Measurements from ENCODE around the gene PHKB.
"Not testable (repeated sequence)": the region's sequence is repeated elsewhere in the genome, so short reads cannot be mapped to it uniquely, and the experiment has no call there.

The PHKB gene

DNA sequence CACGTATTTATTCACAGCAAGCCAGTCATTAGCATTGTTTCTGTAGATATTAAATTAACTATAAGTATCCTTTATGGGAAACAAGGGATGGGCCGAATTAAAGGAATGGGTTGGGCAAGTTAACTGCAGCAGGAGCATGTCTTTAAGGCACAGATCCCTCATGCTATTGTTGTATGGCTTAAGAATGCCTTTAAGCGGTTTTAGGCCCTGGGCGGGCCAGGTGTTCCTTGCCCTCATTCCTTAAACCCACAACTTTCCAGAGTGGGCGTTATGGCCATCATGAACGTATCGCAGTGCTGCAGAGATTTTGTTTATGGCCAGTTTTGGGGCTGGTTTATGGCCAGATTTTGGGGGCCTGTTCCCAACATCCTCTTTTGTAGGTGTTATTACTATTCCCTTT, 9.1 kb downstream of the PHKB start:
- no peak for DNase-seq (ENCODE audit: low read depth)

DNA sequence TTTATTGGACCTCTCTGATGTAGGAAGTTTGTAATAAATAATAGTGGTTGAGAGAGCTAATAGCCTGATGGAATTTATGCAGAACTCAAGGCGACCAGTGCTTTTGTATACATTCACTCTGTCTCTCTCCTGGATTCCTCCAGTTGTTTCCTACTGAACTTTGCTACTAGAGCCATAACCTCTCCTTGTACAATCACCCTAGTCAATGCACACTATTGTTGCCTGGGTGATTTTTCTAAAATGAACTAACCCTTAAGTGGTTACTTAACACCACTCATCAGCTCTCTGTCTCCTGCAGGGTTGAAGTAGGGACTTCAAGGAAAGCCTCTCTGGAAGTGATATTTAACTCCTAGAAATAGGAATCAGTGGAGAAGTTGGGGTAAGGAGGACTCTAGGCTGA, 9.7 kb downstream of the PHKB start:
- DNase-seq (ENCODE audit: low read depth), result no peak

DNA sequence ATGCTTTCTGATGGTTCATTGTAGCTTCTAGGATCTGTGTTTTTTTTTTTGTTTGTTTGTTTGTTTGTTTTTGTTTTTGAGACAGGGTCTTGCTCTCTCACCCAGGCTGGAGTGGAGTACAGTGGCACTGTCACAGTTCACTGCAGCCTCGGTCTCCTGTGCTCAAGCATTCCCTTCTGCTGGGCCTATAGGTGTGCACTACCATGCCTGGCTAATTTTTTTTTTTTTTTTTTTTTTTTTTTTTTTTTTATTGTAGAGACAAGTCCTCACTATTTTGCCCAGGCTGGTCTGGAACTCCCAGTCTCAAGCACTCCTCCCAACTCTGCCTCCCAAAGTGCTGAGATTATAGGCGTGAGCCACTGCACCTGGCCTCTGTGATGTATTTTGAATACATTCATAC, 11.9 kb downstream of the PHKB start:
- not testable (repeated sequence) for DNase-seq (ENCODE audit: low read depth)

DNA sequence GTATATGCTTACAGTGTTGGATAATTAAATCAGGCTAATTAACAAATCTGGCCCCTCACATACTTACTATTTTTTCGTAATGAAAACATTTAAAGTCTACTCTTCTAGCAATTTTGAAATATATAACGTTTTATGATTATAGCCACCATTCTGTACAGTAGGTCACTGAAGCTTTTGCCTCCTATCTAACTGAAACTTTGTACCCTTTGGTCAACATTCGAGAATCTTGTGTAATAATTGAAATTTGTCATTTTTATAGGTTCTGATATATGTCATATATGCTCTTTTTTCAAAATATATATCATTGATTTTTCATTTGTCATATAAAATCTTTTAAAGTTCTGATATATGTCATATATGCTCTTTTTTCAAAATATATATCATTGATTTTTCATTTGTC, 12.7 kb downstream of the PHKB start:
- no peak for DNase-seq (ENCODE audit: low read depth)

DNA sequence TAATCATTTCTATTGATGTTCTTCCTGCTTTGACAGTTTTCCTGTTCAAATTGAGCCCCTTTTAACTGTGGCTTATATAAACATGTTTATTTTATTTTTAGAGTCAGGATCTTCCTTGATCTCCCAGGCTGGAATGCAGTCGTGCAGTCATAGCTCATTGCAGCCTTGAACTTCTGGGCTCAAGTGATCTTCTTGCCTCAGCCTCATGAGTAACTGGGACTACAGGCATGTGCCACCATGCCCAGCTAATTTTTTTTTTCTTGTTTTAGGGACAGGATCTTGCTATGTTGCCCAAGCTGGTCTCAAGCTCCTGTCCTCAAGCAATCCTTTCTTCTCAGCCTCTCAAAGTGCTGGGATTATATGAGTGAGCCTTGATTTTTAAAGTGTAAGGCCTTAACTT, 14.7 kb downstream of the PHKB start:
- no peak for DNase-seq (ENCODE audit: low read depth)

DNA sequence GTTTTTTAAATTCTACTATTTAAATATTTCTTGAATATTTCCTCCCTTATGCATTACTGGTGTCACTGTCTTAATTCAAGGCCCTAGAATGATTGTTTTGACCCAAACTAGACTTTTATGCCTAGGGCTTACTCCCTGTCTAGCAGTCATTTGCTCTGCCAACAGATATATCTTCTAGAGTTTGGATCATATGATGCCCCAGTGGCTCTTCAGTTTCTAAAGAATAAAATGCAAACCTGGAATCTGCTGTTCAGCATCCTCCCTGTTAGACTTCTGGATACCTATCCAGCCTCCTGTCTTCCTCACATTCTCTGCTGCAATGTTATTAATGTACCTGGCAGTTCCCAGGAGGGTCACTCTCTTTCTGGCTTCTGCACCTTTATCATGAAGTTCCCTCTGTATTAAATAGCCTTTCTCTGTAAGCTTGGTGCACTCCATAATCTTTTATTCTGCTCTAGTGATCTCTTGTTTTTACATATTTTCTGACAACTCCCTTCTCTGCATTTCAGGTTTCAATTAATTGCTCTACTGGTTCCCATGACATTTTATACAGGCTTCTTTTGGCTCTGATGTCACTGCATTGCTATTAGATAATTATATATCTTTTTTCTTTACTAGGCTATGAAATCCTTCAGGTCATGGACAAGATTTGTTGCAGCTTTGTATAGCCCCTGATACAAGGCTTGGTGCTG, 15.7 kb downstream of the PHKB start:
- DNase-seq (ENCODE audit: low read depth), result no peak

DNA sequence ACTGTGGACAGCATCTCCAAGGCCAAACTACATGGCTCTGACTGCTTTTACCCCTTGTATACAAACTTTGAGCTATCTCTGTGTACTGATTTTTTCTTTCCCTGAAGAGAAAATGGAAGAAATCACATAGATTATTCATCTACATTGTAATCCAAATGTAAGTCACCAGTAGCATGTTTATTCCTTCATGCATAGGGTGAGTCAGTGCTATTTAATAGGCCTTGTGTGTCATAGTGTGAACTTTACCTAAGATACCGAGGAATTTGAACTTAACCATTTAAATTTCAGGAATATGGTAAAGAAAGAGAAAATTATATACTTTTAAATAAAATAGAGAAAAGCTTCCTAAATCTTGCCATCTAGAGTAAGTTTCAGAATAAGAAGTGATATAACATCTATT, 16.5 kb downstream of the PHKB start:
- no peak for DNase-seq (ENCODE audit: low read depth)

DNA sequence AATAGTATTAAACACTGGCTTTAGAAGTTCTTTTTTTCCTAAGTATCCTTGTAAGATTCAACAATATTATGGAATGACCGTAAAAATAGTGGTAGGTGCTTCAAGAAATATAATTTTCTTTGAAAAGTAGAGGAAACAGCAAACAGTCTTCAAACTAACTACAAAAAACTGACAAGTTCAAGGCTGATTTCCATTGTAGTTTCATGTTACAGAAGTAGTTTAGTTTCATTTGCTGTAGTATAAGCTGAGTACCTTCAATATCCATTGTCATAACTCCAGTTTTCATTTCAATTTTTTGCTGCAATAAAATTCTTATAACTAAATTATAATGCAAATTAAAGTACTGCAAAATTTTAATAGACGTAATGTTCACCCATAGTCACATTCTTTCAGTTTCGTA, 19.3 kb downstream of the PHKB start:
- no peak for DNase-seq (ENCODE audit: low read depth)

DNA sequence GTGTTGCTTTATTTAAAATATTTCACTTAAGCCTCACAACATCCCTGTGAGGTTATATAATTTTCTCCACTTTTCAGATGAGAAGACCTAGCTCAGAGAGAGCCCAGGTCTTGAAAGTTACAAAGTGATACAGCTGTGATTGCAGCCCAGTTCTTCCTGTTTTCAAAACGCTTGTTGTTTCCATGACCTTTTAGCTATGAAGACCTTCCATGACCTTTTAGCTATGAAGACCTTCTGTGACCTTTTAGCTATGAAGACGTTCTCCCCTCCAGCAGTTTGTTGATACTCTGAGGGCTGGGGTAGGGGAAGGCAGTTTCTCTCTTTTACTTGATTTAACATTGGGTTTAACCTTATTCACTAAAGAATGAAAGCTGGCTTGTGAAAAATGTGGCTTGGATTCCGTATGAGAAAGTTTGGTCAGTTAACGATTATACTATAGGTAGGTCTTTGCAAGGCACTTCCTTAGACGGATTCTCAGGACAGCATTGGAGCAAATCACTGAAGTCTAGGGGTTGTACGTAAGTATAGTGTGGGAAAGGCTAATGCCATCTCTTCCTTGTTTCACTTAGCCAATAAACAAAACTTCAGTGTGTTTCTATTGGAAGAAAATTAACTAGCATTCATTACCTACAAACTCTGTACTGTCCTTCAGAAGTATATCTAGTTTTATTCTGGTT, 20.7 kb downstream of the PHKB start:
- no peak for DNase-seq (ENCODE audit: low read depth)

DNA sequence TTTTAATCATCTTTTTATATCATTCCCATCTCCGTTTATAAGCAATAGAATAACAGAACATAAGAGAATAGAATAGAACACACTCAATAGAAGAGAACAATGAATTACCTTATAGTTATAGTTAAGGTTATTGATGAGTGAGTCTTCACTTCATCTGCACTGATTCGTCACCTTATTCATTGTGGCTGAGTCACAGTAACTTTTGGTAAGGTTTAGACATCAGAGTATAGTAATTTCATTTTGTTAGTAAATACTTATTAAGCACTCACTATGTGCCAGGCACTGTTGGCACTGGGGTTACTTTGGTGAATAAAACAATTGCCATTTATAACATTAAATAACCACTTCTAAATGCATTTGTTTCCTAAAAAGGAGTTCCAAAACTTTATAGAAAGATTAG, 22.5 kb downstream of the PHKB start:
- no peak for DNase-seq (ENCODE audit: low read depth)

DNA sequence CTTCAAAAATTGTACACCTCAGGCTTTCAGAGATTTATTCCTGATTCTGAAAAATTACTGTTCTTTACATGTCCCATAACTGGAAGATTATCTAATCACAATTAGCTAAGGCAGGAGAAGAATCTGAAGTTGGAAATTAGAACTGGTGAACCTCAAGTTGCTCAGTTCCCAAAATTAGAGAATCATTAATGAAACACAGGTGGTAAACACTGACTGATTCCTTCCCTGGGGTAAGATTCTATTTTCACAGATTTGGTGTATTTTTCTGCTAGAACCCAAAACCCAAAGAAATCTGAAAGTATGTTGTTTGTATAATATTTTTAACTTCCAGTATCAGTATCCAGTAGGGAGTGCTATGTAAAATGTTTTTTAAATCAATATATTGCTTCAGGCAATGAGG, 25.7 kb downstream of the PHKB start:
- no peak for DNase-seq (ENCODE audit: low read depth)

DNA sequence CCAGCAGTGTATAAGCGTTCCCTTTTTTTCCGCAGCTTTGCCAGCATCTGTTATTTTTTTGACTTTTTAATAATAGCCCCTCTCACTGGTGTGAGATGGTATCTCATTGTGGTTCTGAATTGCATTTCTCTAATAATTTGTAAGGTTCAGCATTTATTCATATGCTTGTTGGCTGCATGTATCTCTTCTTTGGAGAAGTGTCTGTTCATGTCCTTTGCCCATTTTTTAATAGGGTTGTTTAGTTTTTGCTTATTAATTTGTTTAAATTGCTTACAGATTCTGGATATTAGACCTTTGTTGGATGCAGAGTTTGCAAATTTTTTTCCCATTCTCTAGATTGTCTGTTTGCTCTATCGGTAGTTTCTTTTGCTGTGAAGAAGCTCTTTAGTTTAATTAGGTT, 26.9 kb downstream of the PHKB start:
- DNase-seq (ENCODE audit: low read depth), result no peak

DNA sequence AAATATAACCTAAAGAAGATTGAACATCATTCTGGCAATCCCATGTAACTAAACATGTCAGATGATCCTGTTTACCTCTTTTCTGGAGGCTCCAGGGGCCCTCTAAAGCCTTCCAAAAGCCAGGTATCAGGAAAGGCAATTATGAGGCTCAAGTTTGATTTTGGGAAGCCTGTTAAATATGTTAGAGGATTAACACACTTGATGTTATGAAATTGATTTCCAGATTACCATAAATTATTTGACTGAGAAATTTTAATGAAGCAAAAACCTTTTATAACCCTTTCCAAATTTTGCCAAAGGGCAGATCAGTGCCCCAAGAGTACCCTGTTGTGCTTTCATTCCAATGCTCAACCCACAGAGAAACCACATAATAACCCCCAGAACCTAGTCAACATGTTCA, 29.3 kb downstream of the PHKB start:
- DNase-seq (ENCODE audit: low read depth), result no peak

DNA sequence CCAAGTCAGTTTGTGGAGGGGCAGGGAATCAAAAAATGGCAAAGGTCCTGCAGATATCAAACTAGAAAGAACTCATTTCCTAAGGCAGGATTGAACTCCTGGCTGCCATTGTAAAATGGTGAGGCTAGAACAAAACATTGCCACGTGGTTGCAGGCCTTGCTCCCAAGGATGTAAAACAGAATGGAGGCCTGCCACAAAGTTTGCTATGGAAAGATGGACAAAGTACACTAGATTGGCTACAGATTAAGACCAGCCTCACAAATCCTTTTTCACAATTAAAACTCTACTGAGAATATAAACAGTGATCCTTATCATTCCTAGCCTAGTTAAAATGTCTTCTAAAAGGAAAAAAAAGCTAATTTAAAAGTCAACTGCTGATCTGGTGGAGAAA, 30.9 kb downstream of the PHKB start:
- DNase-seq (ENCODE audit: low read depth), result no peak

DNA sequence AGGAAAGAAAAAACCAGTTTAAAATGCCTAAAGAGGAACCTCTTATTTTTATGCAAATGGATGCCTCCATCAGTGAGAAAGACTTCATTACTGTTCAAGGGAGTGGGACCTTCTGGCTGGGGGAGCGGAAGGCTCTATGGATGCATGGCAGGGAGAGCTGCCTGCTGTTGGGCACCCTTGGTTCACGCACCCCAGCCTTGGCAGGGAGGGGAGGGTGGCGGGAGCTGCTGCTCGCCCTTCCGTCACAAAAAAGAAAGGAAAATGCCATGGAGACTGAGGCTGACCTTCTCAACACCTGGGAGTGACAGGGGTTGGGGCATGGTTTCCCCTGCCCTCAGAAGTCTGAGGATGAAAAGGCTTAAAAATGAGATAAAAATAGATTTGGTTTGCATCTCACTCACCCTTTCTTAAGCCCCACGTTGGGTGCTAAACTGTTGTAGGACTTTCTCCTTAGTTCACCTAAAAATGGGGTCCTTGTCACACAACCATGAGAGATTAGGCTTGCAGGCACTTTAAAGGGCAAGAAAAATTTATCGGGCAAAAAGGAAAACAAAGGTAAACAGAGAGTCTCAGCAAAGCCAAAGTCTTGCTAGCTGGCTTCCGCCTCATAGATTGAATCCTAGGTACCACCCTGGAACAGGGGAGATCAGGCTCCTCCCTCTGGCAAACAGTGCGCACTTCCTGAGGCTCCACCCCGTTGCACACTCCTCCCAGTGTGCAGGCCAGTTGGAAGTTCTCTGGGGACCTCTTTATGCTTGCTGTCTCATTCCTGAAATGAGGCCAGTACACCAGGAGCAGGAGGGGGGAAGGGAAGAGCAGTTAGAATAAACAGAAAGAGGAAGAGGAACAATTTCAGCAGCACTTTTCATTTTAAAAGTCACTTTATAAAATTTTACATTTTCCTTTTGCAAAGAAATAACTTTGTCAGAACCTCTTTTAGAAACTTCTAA, 31.6 kb downstream of the PHKB start:
- DNase-seq (ENCODE audit: low read depth), result no peak

DNA sequence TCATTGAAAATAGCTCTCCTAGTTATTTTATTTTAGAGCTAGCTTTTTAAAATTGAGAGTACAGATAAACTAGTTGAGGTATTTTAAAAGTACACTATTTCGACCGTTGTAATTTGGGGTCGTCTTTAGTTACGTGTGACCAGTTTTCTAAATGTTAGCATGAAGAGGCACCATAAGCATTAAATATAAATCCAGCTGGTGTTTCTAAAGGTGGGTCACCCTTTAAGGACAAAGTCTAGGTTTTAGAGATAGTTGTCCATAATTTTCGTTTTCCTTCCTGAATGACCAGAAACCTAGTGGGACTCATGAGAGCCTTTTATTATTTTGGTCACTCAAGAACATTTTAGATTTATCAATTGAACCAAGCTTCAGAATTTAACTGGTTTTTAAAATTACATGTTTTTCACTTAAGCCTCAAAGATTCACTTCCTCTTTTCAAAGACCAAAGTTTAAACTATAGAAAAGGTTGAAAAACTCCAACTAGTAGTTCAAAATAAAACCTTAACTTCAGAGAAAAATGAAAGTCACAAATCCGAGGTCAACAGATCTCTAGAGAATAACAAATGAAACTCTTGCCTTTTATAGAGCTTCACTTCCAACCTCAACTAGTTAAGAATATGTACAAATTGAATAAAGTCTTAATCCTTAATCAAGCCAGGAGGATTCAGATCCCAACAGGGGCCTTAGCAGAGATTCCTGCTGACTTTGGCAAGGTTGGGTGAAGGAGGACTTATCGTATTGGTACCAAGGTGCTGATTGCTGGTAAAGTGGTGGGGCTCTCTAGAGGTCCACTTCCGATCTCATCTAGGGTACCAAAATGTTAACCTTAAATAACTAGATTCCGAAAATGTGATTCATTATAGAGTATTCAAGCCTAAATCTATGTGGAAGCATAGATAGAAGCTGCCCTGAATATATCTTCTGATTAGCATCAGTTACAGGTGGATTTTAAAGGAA, 32.5 kb downstream of the PHKB start:
- no peak for DNase-seq (ENCODE audit: low read depth)

DNA sequence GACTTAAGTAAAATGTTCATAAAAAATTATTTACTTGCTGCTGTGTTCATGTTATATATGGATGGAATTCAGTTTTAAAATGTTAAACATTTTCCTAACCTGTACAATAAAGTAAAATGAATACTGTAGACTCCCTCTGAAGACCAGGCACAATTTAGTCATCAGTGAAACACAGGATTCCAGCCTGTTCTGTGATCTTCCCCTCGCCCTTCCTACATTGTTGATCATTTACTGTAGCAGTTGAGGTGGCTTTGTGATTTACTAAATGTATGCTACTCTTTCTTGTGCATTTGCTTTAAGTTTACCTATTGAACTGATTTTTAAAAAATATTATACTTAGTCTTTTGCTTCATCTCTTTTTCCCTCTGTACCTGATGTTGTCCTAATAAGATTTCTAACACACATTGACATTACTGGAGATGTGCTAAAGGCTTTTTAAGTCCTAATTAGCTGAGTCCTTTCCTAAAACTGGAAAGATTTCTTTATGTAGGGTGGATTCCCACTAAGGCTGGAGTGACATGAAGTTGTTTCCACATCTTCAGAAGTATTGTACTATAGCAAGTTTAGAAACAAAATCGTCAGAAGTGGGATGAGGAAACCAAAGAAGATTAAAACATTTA, 38.1 kb downstream of the PHKB start:
- no peak for DNase-seq (ENCODE audit: low read depth)

DNA sequence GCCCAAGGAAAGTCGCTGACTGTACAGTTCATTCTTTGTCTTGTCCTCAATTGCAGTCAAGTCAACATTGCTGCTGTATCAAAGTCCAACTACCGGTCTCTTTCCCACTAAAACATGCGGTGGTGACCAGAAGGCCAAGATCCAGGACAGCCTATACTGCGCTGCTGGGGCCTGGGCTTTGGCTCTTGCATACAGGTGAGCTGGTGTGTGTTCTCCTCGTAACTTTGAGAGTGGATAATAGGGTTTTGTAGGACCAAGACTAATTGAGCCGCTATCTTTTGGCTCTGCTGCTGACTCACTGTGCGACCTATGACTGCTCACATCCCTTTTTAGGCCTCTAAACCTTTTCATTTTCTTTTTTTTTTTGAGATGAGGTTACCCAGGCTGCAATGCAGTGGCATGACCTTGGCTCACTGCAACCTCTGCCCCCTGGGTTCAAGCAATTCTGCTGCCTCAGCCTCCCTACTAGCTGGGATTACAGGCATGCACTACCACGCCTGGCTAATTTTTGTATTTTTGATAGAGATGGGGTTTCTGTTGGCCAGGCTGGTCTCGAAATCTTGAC, 38.7 kb downstream of the PHKB start:
- no peak for DNase-seq (ENCODE audit: low read depth)

DNA sequence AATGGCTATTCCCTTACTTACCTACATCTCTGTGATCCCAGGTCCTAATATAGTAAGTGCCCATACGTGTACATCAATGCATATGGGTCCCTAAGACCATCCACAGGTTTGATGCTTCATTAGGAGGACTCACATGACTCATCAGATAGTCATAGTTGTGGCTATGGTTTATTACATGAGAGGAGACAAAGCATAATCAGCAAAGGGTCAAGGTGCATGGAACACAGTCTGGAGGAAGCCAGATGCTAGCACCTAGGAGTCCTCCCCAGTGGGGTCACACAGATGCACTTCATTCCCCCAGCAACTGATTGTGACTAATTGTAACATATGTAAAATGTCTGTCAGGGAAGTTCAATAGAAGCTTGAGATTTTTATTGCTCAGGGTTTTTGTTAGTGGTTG, 42.8 kb downstream of the PHKB start:
- no peak for DNase-seq (ENCODE audit: low read depth)

DNA sequence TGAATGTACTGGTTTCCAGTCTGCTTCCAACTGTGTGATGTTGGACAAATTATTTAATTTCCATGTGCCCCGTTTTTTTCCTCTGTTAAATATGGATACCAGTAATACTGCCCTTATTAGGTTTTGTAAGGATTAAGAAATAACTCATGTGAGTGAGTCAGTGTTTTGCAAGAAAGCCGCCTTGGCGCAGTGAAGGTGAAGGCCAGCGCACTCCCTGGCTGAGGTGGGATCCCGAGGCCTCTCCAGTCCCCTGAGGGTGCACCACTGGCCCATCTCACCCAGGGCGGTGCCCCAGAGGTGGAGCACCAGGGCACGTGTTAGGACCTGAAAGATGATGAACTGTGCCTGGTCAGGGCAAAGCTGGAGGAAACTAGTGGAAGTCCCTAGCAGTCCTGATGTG, 43.5 kb downstream of the PHKB start:
- no peak for DNase-seq (ENCODE audit: low read depth)

DNA sequence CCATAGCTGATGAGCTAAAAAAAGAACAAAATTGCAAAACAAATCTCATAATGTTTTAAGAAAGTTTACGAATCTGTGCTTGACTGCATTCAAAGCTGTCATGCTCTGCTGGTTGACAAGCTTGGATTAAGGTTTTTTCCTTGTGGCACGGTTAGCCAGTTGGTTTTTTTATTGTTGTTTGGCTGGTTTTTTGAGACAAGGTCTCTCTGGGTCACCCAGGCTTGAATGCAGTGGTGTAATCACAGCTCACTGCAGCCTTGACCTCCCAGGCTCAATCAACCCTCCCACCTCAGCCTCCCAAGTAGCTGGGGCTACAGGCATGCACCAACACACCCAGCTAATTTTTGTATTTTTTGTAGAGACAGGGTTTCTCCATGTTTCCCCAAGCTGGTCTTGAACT, 45.7 kb downstream of the PHKB start:
- no peak for DNase-seq (ENCODE audit: low read depth)

All from HS-27A (cell line).